HG03175 (cell line): ENCODE data around the gene ZNHIT2.
A peak's percentile ranks its signal among the peaks of the same experiment; 100 is the strongest.

Experiments used
- ATAC-seq: cut with Tn5 transposase; IDR thresholded peaks from one replicate; pipeline ENCODE4 v1.9.1; 2021; ENCODE audit warnings: mild to moderate bottlenecking, moderate library complexity; ENCODE audit not compliant: unreplicated experiment

ZNHIT2 gene

GRCh38 chr11:65134952-65135632 lies 17.6 kb upstream of the ZNHIT2 start:
- peak; percentile 70 for ATAC-seq

- ATAC-seq: peak; percentile 57
Measured at GRCh38 chr11:65134240-65134951, 16.9 kb upstream of the ZNHIT2 start, which contains the start of gene SYVN1. Gene SYVN1, minus strand, starts transcription at chr11:65134519. Its CDS starts 918 bp downstream, at chr11:65133601.

DNA sequence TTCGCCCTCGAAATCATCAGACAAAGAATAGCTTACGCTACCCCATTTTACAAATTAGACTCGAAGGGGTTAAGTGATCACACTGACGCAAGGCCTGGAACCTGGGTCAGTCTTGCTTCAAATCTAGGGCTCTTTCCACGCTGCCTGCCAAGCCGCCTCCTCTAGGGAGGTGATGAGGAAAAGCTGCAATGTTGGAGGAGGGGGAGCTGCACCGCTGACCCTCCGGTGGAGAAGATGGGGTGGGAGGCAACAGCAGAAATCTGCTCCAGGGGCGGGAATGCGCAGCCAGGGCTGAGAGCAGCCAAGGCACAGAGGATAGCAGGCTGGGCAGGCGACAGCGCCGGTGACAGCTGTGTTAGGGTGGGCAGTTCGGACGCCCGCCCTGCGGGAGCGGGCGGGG lies 16.2 kb upstream of the ZNHIT2 start:
- no peak for ATAC-seq

GRCh38 chr11:65132988-65133700 lies 15.6 kb upstream of the ZNHIT2 start:
- ATAC-seq: no peak

- ATAC-seq: peak; percentile 36
Measured at GRCh38 chr11:65132238-65132987, 14.9 kb upstream of the ZNHIT2 start.

DNA sequence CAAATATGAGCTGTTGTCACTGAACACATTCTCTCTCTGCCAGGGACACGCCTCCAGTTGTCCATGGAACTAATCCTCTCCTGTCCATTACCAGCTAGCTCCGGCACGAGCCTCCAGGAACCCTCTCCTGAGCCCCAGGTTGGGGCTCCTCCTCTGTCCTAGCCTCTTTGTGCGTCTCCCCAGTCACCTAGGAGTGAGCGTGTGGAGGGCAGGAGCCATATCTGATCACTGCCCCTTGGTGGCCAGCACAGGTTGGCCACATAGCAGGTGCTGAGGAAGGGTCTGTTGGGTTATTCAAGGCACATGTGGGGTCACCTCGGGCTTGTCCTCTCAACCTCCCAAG lies 14.4 kb upstream of the ZNHIT2 start:
- no peak for ATAC-seq

- ATAC-seq: no peak
Measured at GRCh38 chr11:65131417-65131776, 13.9 kb upstream of the ZNHIT2 start.

DNA sequence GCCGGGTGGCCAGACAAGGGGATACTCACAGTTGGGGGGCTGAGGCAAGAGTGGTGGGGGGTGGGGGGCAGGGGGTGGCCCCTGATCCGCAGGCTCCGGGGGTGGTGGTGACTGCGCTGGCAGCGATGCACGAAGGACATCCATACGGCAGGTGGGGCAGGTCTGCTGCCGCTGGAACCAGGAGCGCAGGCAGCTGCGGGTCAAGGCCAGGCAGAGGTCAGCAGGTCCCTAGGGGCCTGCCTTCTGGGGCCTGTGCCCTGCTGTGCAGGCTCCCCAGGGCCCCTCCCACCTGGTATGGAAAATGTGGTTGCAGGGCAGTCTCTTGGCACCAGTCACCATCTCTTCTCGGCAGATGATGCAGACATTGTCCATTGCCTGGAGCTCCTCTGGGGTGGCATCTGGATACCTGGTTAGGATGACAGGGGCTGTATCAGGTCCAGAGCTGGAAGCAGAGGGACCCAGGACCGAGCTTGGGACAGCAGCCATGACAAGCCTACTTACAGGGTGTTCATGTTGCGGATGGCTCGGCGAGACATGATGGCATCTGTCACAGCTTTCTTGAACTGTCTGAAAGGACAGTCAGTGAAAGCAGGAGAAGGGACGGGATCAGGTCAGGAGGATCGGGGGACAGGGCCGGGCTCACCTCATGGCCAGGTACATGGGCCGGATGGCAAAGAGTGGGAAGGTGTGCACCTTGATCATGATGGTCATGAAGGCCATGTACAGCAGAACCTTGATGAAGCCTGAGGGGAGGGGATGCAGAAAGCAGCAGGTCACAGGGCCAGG lies 13.3 kb upstream of the ZNHIT2 start:
- no peak for ATAC-seq

GRCh38 chr11:65129649-65130441 lies 12.3 kb upstream of the ZNHIT2 start:
- no peak for ATAC-seq

GRCh38 chr11:65128182-65129145 lies 11.0 kb upstream of the ZNHIT2 start:
- no peak for ATAC-seq

DNA sequence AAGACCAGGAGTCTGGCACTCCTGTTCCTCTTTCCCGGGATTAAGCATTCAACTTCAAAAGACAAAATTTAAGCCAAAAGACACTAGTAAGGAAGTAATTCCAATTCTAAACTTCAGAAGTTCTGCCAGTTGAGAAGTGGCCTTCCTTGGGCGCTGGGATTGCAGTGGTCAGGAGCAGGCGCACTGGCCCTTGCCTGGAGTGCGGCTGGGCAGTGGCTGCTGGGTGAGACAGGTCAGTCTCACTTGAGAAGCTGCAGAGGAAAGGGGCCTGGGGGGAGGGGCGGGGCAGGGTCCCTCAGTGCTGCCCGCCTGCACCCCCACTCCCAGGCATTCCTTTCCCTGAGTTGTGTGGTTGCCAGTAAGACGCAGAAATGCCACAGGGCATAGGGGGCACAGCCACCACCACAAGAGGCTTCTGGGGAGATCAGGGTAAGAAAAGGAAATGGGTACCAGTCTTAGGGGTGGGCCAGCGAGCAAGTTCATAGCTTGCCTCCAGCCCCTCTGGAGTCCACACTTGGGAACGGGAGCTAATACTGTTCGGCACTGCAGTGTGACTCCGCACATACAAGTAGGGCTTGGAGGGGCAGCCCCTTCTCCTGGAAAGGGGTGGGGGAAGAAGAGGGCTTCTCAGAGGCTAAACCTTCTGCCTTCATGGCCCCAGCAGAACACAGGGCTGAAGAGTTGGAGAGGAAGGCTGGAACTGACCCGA lies 10.1 kb upstream of the ZNHIT2 start:
- no peak for ATAC-seq

DNA sequence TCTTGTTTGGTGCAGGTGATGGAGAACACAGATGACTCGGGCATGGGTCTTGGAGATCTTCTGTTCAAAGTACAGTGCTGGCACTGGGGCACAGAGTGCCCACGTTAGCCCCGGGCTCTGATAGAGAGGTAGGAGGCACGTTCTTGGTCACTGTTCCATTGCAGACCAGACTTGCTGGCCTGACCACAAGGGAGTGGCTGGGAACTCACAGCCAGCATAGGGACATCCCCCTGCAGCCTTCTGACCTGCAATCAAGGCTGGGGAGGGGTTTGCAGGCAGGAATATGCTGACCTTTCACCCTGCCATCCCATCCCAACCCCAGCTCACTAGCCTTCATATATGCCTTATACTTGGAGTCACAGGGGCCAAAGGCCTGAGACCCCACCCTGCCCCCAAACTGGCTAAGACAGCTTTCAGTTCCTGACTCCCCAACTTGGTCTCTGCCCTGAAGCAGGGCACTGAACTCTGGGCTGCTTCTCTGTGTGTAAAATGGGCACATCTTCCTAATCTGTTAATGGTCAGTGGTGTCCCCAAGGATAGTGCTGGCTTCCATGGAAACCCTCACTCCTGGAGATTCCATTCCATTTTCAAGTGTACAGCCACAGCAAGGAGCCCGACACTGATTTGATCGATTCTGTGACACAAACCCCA lies 9.2 kb upstream of the ZNHIT2 start:
- ATAC-seq: no peak

DNA sequence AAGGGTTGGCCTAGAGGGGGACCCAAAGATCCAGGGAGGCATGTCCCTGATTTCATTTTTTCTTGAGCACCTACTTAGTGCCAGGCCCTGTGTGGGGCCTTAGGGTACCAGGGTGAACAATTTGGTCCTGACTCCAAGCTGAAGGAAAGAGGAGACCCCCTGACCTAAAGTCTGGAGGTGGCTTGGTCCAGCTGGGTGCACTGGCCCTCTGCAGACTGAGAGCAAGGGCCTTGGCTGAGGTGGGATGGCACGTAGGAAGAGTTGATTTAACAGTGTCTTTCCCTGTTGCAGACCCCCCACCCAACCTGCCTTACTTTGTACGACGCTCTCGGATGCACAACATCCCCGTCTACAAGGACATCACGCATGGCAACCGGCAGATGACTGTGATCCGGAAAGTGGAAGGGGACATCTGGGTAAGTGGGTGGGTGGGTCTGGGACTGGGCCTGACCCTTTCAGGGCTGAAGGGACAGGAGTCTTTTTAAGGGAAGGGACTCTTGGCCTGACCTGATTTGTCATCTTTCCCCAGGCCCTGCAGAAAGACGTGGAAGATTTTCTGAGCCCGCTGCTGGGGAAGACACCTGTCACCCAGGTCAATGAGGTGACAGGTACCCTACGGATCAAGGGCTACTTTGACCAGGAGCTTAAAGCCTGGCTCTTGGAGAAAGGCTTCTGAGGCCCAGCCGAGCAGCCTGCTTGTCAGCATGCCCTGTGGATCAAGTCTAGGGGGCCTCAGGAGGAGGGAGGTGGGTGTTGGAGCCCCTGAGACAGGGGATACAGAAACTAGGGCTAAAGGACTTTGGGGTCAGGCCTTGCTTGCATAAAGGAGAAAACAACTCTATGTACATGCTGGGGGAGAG lies 7.9 kb upstream of the ZNHIT2 start:
- no peak for ATAC-seq

DNA sequence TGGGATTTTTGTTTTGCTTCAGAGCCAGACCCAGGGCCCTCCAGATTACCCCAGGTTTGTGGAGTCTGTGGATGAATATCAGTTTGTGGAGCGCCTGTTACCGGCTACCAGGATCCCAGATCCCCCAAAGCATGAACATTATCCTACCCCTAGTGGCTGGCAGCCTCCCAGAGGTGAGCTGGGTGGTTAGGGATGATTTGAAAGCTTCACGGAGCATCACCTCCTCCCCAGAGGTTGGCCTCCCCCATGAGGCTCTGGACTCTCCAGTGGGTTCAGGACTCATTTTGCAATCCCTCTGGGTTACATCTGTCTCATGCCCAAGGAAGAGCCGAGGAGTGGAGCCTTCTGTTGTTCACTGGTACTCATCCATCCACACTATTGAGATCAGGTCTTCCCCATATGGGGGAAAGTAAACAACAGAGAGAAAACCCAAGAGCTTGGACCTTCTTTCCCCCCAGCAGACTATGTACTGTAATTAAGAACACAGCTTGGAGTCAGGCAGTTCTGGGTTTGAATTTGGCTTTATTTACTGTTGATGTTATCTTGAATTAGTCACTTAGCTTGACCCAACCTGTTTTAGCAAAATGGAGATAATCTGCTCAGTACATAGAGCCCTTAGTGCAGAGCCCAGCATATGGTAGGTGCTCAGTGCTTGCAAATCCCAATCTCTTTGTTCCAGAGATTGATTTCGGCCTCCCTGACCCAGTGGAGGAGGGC lies 7.1 kb upstream of the ZNHIT2 start:
- no peak for ATAC-seq

GRCh38 chr11:65121865-65122696 lies 4.6 kb upstream of the ZNHIT2 start, which contains the start of the genes FAU and MRPL49:
Gene FAU, minus strand, starts transcription at chr11:65122134. Its CDS starts 321 bp downstream, at chr11:65121813.
Gene MRPL49, plus strand, starts transcription at chr11:65122321. Its CDS starts 26 bp downstream, at chr11:65122347.
- ATAC-seq: peak; percentile 81
